H9 (cell line): ENCODE measurements around the gene DHDDS. TPM values are rescaled to one million over a fixed set of nuclear protein-coding genes. Genes with fewer than 3 reads are reported as not detected.
"Not testable (repeated sequence)": the region's sequence is repeated elsewhere in the genome, so short reads cannot be mapped to it uniquely, and the experiment has no call there.

Experiments
- DNase-seq: peaks from one replicate; pipeline ENCODE4 v3.0.0-alpha.2; 2017
- H2AFZ ChIP-seq: one replicate; pipeline ENCODE4 v1.6.1; 2013; ENCODE audit warnings: mild to moderate bottlenecking, low read length, control low read depth, moderate library complexity
- H2AK5ac ChIP-seq: 2 replicates; pipeline ENCODE4 v1.6.1; 2013; ENCODE audit warnings: low read length, control low read depth, mixed read lengths; ENCODE audit not compliant: insufficient read length
- H2BK120ac ChIP-seq: one replicate; pipeline ENCODE4 v1.6.1; 2013; ENCODE audit warnings: low read depth, mild to moderate bottlenecking, low read length, control low read depth, inconsistent platforms; ENCODE audit not compliant: poor library complexity, severe bottlenecking
- H2BK12ac ChIP-seq: 2 replicates; pipeline ENCODE4 v1.6.1; 2013; ENCODE audit warnings: low read length, control low read depth, mixed read lengths, low read depth; ENCODE audit not compliant: insufficient read length
- H2BK15ac ChIP-seq: 2 replicates; pipeline ENCODE4 v1.6.1; 2013; ENCODE audit warnings: low read depth, low read length, control low read depth
- H2BK20ac ChIP-seq: one replicate; pipeline ENCODE4 v1.6.1; 2013; ENCODE audit warnings: low read depth, mild to moderate bottlenecking, low read length, control low read depth, inconsistent platforms; ENCODE audit not compliant: poor library complexity, severe bottlenecking
- H2BK5ac ChIP-seq: 2 replicates; pipeline ENCODE4 v1.6.1; 2013; ENCODE audit warnings: low read length, control low read depth, mixed read lengths; ENCODE audit not compliant: insufficient read length
- H3K14ac ChIP-seq: 2 replicates; pipeline ENCODE4 v1.6.1; 2013; ENCODE audit warnings: low read length, control low read depth; ENCODE audit not compliant: insufficient read depth
- H3K18ac ChIP-seq: 2 replicates; pipeline ENCODE4 v1.6.1; 2013; ENCODE audit warnings: low read depth, mild to moderate bottlenecking, mixed read lengths, low read length, control low read depth; ENCODE audit not compliant: insufficient read length
- H3K23ac ChIP-seq: 2 replicates; pipeline ENCODE4 v1.6.1; 2013; ENCODE audit warnings: low read length, control low read depth, mixed read lengths, low read depth; ENCODE audit not compliant: insufficient read length
- H3K23me2 ChIP-seq: 2 replicates; pipeline ENCODE4 v1.6.1; 2013; ENCODE audit warnings: low read depth, mild to moderate bottlenecking, mixed read lengths, low read length, control low read depth; ENCODE audit not compliant: insufficient read length, poor library complexity, severe bottlenecking
- H3K27ac ChIP-seq: 2 replicates; pipeline ENCODE4 v1.5.1; 2013; ENCODE audit warnings: low read length, control low read depth, mixed read lengths, low read depth; ENCODE audit not compliant: insufficient read length
- H3K27me3 ChIP-seq: 2 replicates; pipeline ENCODE4 v1.6.1; 2013; ENCODE audit warnings: low read length, control low read depth, inconsistent platforms; ENCODE audit not compliant: insufficient read depth
- H3K4ac ChIP-seq: 2 replicates; pipeline ENCODE4 v1.6.1; 2013; ENCODE audit warnings: low read depth, mild to moderate bottlenecking, control low read depth, inconsistent platforms, low read length, moderate library complexity
- H3K4me1 ChIP-seq: 2 replicates; pipeline ENCODE4 v1.6.1; 2013; ENCODE audit warnings: low read length, control low read depth, inconsistent platforms; ENCODE audit not compliant: insufficient read depth
- H3K4me2 ChIP-seq: 2 replicates; pipeline ENCODE4 v1.6.1; 2013; ENCODE audit warnings: low read length, control low read depth, mixed read lengths; ENCODE audit not compliant: insufficient read length, insufficient read depth
- H3K56ac ChIP-seq: 2 replicates; pipeline ENCODE4 v1.6.1; 2013; ENCODE audit warnings: low read depth, mild to moderate bottlenecking, mixed read lengths, low read length, control low read depth; ENCODE audit not compliant: insufficient read length
- H3K79me1 ChIP-seq: 2 replicates; pipeline ENCODE4 v1.6.1; 2013; ENCODE audit warnings: low read depth, mild to moderate bottlenecking, moderate library complexity, low read length, control low read depth, inconsistent platforms; ENCODE audit not compliant: insufficient read depth, poor library complexity, severe bottlenecking
- H3K79me2 ChIP-seq: 2 replicates; pipeline ENCODE4 v1.6.1; 2013; ENCODE audit warnings: low read length, control low read depth, inconsistent platforms; ENCODE audit not compliant: insufficient read depth
- H3K9ac ChIP-seq: 2 replicates; pipeline ENCODE4 v1.6.1; 2013; ENCODE audit warnings: low read length, control low read depth, mixed read lengths; ENCODE audit not compliant: insufficient read length; ENCODE audit errors: extremely low read depth
- H3K9me3 ChIP-seq: one replicate; pipeline ENCODE4 v1.6.1; 2013; ENCODE audit warnings: low read depth, low read length, inconsistent platforms; ENCODE audit not compliant: control insufficient read depth
- H3T11ph ChIP-seq: one replicate; pipeline ENCODE4 v1.6.1; 2013; ENCODE audit warnings: mild to moderate bottlenecking, low read length, control low read depth, inconsistent platforms
- H4K20me1 ChIP-seq: one replicate; pipeline ENCODE4 v1.6.1; 2013; ENCODE audit not compliant: control insufficient read depth, insufficient read length, insufficient read depth
- H4K5ac ChIP-seq: 2 replicates; pipeline ENCODE4 v1.6.1; 2013; ENCODE audit warnings: low read depth, mild to moderate bottlenecking, mixed read lengths, low read length, control low read depth; ENCODE audit not compliant: insufficient read length
- H4K8ac ChIP-seq: replicated peaks from 2 replicates; pipeline ENCODE4 v1.6.1; 2013; ENCODE audit warnings: low read length, control low read depth, mixed read lengths, low read depth; ENCODE audit not compliant: insufficient read length
- H4K91ac ChIP-seq: 2 replicates; pipeline ENCODE4 v1.6.1; 2013; ENCODE audit warnings: low read depth, mild to moderate bottlenecking, moderate library complexity, mixed read lengths, low read length, control low read depth; ENCODE audit not compliant: insufficient read length
- H3K27ac Mint-ChIP-seq, 3 experiments: 2 replicates in 2 of 3; 3 replicates in 1 of 3; pipeline ENCODE4 v1.8.0; 2020 to 2021; ENCODE audit warnings: mixed read lengths in 3 of 3, mild to moderate bottlenecking in 1 of 3, moderate library complexity in 1 of 3
- H3K27me3 Mint-ChIP-seq: 2 replicates; pipeline ENCODE4 v1.8.0; 2021; ENCODE audit warnings: low read depth, mild to moderate bottlenecking, moderate library complexity, mixed read lengths
- H3K36me3 Mint-ChIP-seq, 3 experiments: 2 replicates in 2 of 3; 3 replicates in 1 of 3; pipeline ENCODE4 v1.8.0; 2020 to 2021; ENCODE audit warnings: low read depth in 3 of 3, mixed read lengths in 3 of 3; ENCODE audit not compliant: insufficient read depth in 1 of 3
- H3K4me1 Mint-ChIP-seq, 2 experiments: 2 replicates each; pipeline ENCODE4 v1.8.0; 2020; ENCODE audit warnings: mixed read lengths in 2 of 2
- H3K4me3 Mint-ChIP-seq, 2 experiments: 2 replicates in 1 of 2; 3 replicates in 1 of 2; pipeline ENCODE4 v1.8.0; 2020 to 2021; ENCODE audit warnings: mild to moderate bottlenecking in 2 of 2, mixed read lengths in 2 of 2, moderate library complexity in 1 of 2
- H3K9me3 Mint-ChIP-seq, 2 experiments: 2 replicates in 1 of 2; 3 replicates in 1 of 2; pipeline ENCODE4 v1.8.0; 2020; ENCODE audit warnings: mild to moderate bottlenecking in 2 of 2, mixed read lengths in 2 of 2, moderate library complexity in 1 of 2
- CTCF ChIP-seq: fragments of 200-600 bp; sonication (generic); conservative IDR thresholded peaks from 3 replicates; pipeline ENCODE4 v1.8.0; 2021; ENCODE audit warnings: antibody characterized with exemption, mild to moderate bottlenecking
- WGBS: extraction: QIAGEN DNeasy Blood & Tissue Kit; methylation state at CpG from one replicate; pipeline ENCODE4 v1.1.7; 2013; ENCODE audit warnings: missing lambda C conversion rate, low lambda C conversion rate, mixed read lengths; ENCODE audit not compliant: insufficient read length; ENCODE audit errors: extremely low coverage; 5-methylcytosine and 5-hydroxymethylcytosine counted together
- total RNA-seq: library from RNA; stranded (reverse); gene quantifications from 2 replicates; pipeline ENCODE4 v1.2.1, GENCODE V29; 2021

DHDDS gene
- total RNA-seq, 1 experiment from 2014 or later = 61.2 TPM

- Histone ChIP-seq H4K20me1 (no peaks in the 10 kb centered on the region), H4K91ac (no peak overlapping the region), H2BK5ac (no peak overlapping the region), H2BK20ac (no peak overlapping the region), H3K9ac (peak overlapping the region; percentile 46), H3K4ac (no peak overlapping the region), H3K4me2 (peak overlapping the region; percentile 35), H2BK120ac (no peak overlapping the region), H3T11ph (no peak overlapping the region), H3K23me2 (peaks cover 6% of the 10 kb centered on the region), H2BK15ac (no peak overlapping the region; the same call in 1 of the 2 replicates), H3K23ac (no peak overlapping the region), H3K18ac (peak overlapping the region; percentile 86), H2AFZ (no peak overlapping the region), H2AK5ac (no peak overlapping the region), H3K79me2 (no peaks in the 10 kb centered on the region), H3K79me1 (no peaks in the 10 kb centered on the region), H3K27ac (no peak overlapping the region), H3K56ac (no peak overlapping the region), H3K14ac (peak overlapping the region; percentile 62), H4K5ac (no peak overlapping the region), H3K27me3 (no peaks in the 10 kb centered on the region), H2BK12ac (no peak overlapping the region), H3K4me1 (no peaks in the 10 kb centered on the region), H4K8ac (no peak overlapping the region), H3K9me3 (no peaks in the 10 kb centered on the region)
- Mint-ChIP-seq H3K27ac (peak overlapping the region in 2 of 3 experiments; percentile 83 to 89; a peak in 3 of 7 replicates), H3K4me3 (peak overlapping the region; percentile 80 to 85), H3K9me3 (no peaks in the 10 kb centered on the region), H3K4me1 (no peaks in the 10 kb centered on the region), H3K36me3 (peaks cover 0 to 3% (median 0%) of the 10 kb centered on the region in 3 experiments; a peak in 1 of 7 replicates), H3K27me3 (no peaks in the 10 kb centered on the region; the same call in 1 of the 2 replicates)
- no peak; the same call in 1 of the 3 replicates for TF ChIP-seq CTCF
- no CpG with 5 or more reads among the region's 74 CpGs for WGBS
- DNase-seq = peak; percentile 89
Observed at GRCh38 chr1:26500488-26501175, 68.5 kb downstream of the DHDDS start.

- H4K91ac ChIP-seq, H4K20me1 ChIP-seq, H3K9me3 Mint-ChIP-seq, H3K9ac ChIP-seq, H2BK120ac ChIP-seq, H3K23me2 ChIP-seq, H3K4ac ChIP-seq, DNase-seq, H3K36me3 Mint-ChIP-seq, H2BK15ac ChIP-seq, H3K56ac ChIP-seq, H2BK20ac ChIP-seq, H3K27ac Mint-ChIP-seq, H3K79me2 ChIP-seq, H3K27me3 ChIP-seq, H4K5ac ChIP-seq, H2AFZ ChIP-seq, H3T11ph ChIP-seq, H2AK5ac ChIP-seq, H3K4me3 Mint-ChIP-seq, H3K4me1 Mint-ChIP-seq, H3K4me1 ChIP-seq, H2BK5ac ChIP-seq, H3K27ac ChIP-seq, H3K18ac ChIP-seq, H3K9me3 ChIP-seq, H4K8ac ChIP-seq, H3K23ac ChIP-seq, H3K4me2 ChIP-seq, H2BK12ac ChIP-seq, H3K27me3 Mint-ChIP-seq, H3K79me1 ChIP-seq, H3K14ac ChIP-seq: not testable (repeated sequence)
- no CpG with 5 or more reads among the region's 2 CpGs for WGBS
Observed at GRCh38 chr1:26510711-26511110, 78.6 kb downstream of the DHDDS start.
